Measurements from ENCODE around the gene IL11RA. TPM values are rescaled to one million over a fixed set of nuclear protein-coding genes. Genes with fewer than 3 reads are reported as not detected.

IL11RA gene
- total and polyA plus RNA-seq, 2 of the 8 experiments (the other 6 are each of a cell fraction or from before 2014, with no cell fraction given) = 5.5 to 9.1 TPM

GRCh38 chr9:34637356-34638137, 14.4 kb upstream of the IL11RA start, which contains the start of gene SIGMAR1 (continued):
- TF ChIP-seq EP300 (IDR thresholded peaks at IDR 0.05; ENCODE audit: borderline replicate concordance in 1 of 2, low read depth in 2 of 2, low read length in 2 of 2) (peak in 1 of 2 experiments; percentile 98; a peak in 2 of 3 replicates), CHD7 (IDR thresholded peaks at IDR 0.05; ENCODE audit: insufficient replicate concordance, low read length) (no peak), CTBP2 (IDR thresholded peaks at IDR 0.05; ENCODE audit: borderline replicate concordance, insufficient read depth, insufficient read length, low read length) (peak; percentile 67), FOSL1 (IDR thresholded peaks at IDR 0.05; ENCODE audit: insufficient read depth, low read depth, low read length) (no peak), POLR2A (IDR thresholded peaks at IDR 0.05; ENCODE audit: control extremely low read depth in 1 of 2, low read depth in 2 of 2, low read length in 2 of 2) (peak; percentile 49 to 61; a peak in 2 of 3 replicates), CREB1 (IDR thresholded peaks at IDR 0.05) (peak; percentile 78), SIN3A (conservative IDR thresholded peaks at IDR 0.05 in 1 of 2, IDR thresholded peaks at IDR 0.05 in 1 of 2; ENCODE audit: low read depth in 1 of 2, low read length in 2 of 2) (peak; percentile 20 to 78; a peak in 2 of 4 replicates), PHF8 (conservative IDR thresholded peaks at IDR 0.05; ENCODE audit: low read depth, low read length) (peak; percentile 68), SP1 (IDR thresholded peaks at IDR 0.05; ENCODE audit: low read depth, low read length) (peak; percentile 72; the same call in 1 of the 2 replicates)

All from H1 (cell line).